ENCODE measurements around the gene RIC8A.
"Not testable (repeated sequence)": the region's sequence is repeated elsewhere in the genome, so short reads cannot be mapped to it uniquely, and the experiment has no call there.

The RIC8A gene

GRCh38 chr11:207208-207862 is at the start of gene RIC8A, which contains the start of gene BET1L:
Gene RIC8A (plus strand): TSS chr11:207708. CDS start chr11:208855, 1,147 bp downstream.
Gene BET1L (minus strand): TSS chr11:207399. CDS start chr11:207321, 78 bp downstream.
- peak; percentile 65 for DNase-seq

- not testable (repeated sequence) for DNase-seq
Measured at GRCh38 chr11:180242-180641, 27.3 kb upstream of the RIC8A start.

- DNase-seq: not testable (repeated sequence)
Measured at GRCh38 chr11:189200-189783, 18.2 kb upstream of the RIC8A start.

GRCh38 chr11:189843-190311 is 17.6 kb upstream of the RIC8A start:
- not testable (repeated sequence) for DNase-seq

GRCh38 chr11:190546-190945 is 17.0 kb upstream of the RIC8A start:
- not testable (repeated sequence) for DNase-seq

- DNase-seq: not testable (repeated sequence)
Measured at GRCh38 chr11:191490-192478, 15.7 kb upstream of the RIC8A start.

GRCh38 chr11:192674-193128 is 14.8 kb upstream of the RIC8A start, which contains the start of gene SCGB1C1:
Gene SCGB1C1 (plus strand): TSS chr11:193078. CDS start chr11:193100, 22 bp downstream.
- not testable (repeated sequence) for DNase-seq

GRCh38 chr11:193481-193880 is 14.0 kb upstream of the RIC8A start:
- DNase-seq: not testable (repeated sequence)

- no peak for DNase-seq
Measured at GRCh38 chr11:196786-197731, 10.4 kb upstream of the RIC8A start.

GRCh38 chr11:197741-198235 is 9.7 kb upstream of the RIC8A start:
- no peak for DNase-seq

- no peak for DNase-seq
Measured at GRCh38 chr11:198236-198806, 9.2 kb upstream of the RIC8A start.

GRCh38 chr11:199004-199581 is 8.4 kb upstream of the RIC8A start:
- no peak for DNase-seq

GRCh38 chr11:199782-200181 is 7.7 kb upstream of the RIC8A start:
- no peak for DNase-seq

GRCh38 chr11:200224-201003 is 7.1 kb upstream of the RIC8A start:
- no peak for DNase-seq

- DNase-seq: no peak
Measured at GRCh38 chr11:201966-202365, 5.5 kb upstream of the RIC8A start.

- no peak for DNase-seq
Measured at GRCh38 chr11:202490-202889, 5.0 kb upstream of the RIC8A start.

- no peak for DNase-seq
Measured at GRCh38 chr11:203056-203944, 4.2 kb upstream of the RIC8A start.

- DNase-seq: no peak
Measured at GRCh38 chr11:203945-204586, 3.4 kb upstream of the RIC8A start.

Data from cortex of kidney (tissue), 1 donor.